H9 (cell line): ENCODE measurements around the gene ACER3. TPM values are rescaled to one million over a fixed set of nuclear protein-coding genes. Genes with fewer than 3 reads are reported as not detected.
"Not testable (repeated sequence)": the region's sequence is repeated elsewhere in the genome, so short reads cannot be mapped to it uniquely, and the experiment has no call there.

Experiments used
- DNase-seq: peaks from one replicate; pipeline ENCODE4 v3.0.0-alpha.2; 2017
- H2AFZ ChIP-seq: one replicate; pipeline ENCODE4 v1.6.1; 2013; ENCODE audit warnings: mild to moderate bottlenecking, low read length, control low read depth, moderate library complexity
- H2AK5ac ChIP-seq: 2 replicates; pipeline ENCODE4 v1.6.1; 2013; ENCODE audit warnings: low read length, control low read depth, mixed read lengths; ENCODE audit not compliant: insufficient read length
- H2BK120ac ChIP-seq: one replicate; pipeline ENCODE4 v1.6.1; 2013; ENCODE audit warnings: low read depth, mild to moderate bottlenecking, low read length, control low read depth, inconsistent platforms; ENCODE audit not compliant: poor library complexity, severe bottlenecking
- H2BK12ac ChIP-seq: 2 replicates; pipeline ENCODE4 v1.6.1; 2013; ENCODE audit warnings: low read length, control low read depth, mixed read lengths, low read depth; ENCODE audit not compliant: insufficient read length
- H2BK15ac ChIP-seq: 2 replicates; pipeline ENCODE4 v1.6.1; 2013; ENCODE audit warnings: low read depth, low read length, control low read depth
- H2BK20ac ChIP-seq: one replicate; pipeline ENCODE4 v1.6.1; 2013; ENCODE audit warnings: low read depth, mild to moderate bottlenecking, low read length, control low read depth, inconsistent platforms; ENCODE audit not compliant: poor library complexity, severe bottlenecking
- H2BK5ac ChIP-seq: 2 replicates; pipeline ENCODE4 v1.6.1; 2013; ENCODE audit warnings: low read length, control low read depth, mixed read lengths; ENCODE audit not compliant: insufficient read length
- H3K14ac ChIP-seq: 2 replicates; pipeline ENCODE4 v1.6.1; 2013; ENCODE audit warnings: low read length, control low read depth; ENCODE audit not compliant: insufficient read depth
- H3K18ac ChIP-seq: 2 replicates; pipeline ENCODE4 v1.6.1; 2013; ENCODE audit warnings: low read depth, mild to moderate bottlenecking, mixed read lengths, low read length, control low read depth; ENCODE audit not compliant: insufficient read length
- H3K23ac ChIP-seq: 2 replicates; pipeline ENCODE4 v1.6.1; 2013; ENCODE audit warnings: low read length, control low read depth, mixed read lengths, low read depth; ENCODE audit not compliant: insufficient read length
- H3K23me2 ChIP-seq: 2 replicates; pipeline ENCODE4 v1.6.1; 2013; ENCODE audit warnings: low read depth, mild to moderate bottlenecking, mixed read lengths, low read length, control low read depth; ENCODE audit not compliant: insufficient read length, poor library complexity, severe bottlenecking
- H3K27ac ChIP-seq: 2 replicates; pipeline ENCODE4 v1.5.1; 2013; ENCODE audit warnings: low read length, control low read depth, mixed read lengths, low read depth; ENCODE audit not compliant: insufficient read length
- H3K27me3 ChIP-seq: 2 replicates; pipeline ENCODE4 v1.6.1; 2013; ENCODE audit warnings: low read length, control low read depth, inconsistent platforms; ENCODE audit not compliant: insufficient read depth
- H3K4ac ChIP-seq: 2 replicates; pipeline ENCODE4 v1.6.1; 2013; ENCODE audit warnings: low read depth, mild to moderate bottlenecking, control low read depth, inconsistent platforms, low read length, moderate library complexity
- H3K4me1 ChIP-seq: 2 replicates; pipeline ENCODE4 v1.6.1; 2013; ENCODE audit warnings: low read length, control low read depth, inconsistent platforms; ENCODE audit not compliant: insufficient read depth
- H3K4me2 ChIP-seq: 2 replicates; pipeline ENCODE4 v1.6.1; 2013; ENCODE audit warnings: low read length, control low read depth, mixed read lengths; ENCODE audit not compliant: insufficient read length, insufficient read depth
- H3K56ac ChIP-seq: 2 replicates; pipeline ENCODE4 v1.6.1; 2013; ENCODE audit warnings: low read depth, mild to moderate bottlenecking, mixed read lengths, low read length, control low read depth; ENCODE audit not compliant: insufficient read length
- H3K79me1 ChIP-seq: 2 replicates; pipeline ENCODE4 v1.6.1; 2013; ENCODE audit warnings: low read depth, mild to moderate bottlenecking, moderate library complexity, low read length, control low read depth, inconsistent platforms; ENCODE audit not compliant: insufficient read depth, poor library complexity, severe bottlenecking
- H3K79me2 ChIP-seq: 2 replicates; pipeline ENCODE4 v1.6.1; 2013; ENCODE audit warnings: low read length, control low read depth, inconsistent platforms; ENCODE audit not compliant: insufficient read depth
- H3K9ac ChIP-seq: 2 replicates; pipeline ENCODE4 v1.6.1; 2013; ENCODE audit warnings: low read length, control low read depth, mixed read lengths; ENCODE audit not compliant: insufficient read length; ENCODE audit errors: extremely low read depth
- H3K9me3 ChIP-seq: one replicate; pipeline ENCODE4 v1.6.1; 2013; ENCODE audit warnings: low read depth, low read length, inconsistent platforms; ENCODE audit not compliant: control insufficient read depth
- H3T11ph ChIP-seq: one replicate; pipeline ENCODE4 v1.6.1; 2013; ENCODE audit warnings: mild to moderate bottlenecking, low read length, control low read depth, inconsistent platforms
- H4K20me1 ChIP-seq: one replicate; pipeline ENCODE4 v1.6.1; 2013; ENCODE audit not compliant: control insufficient read depth, insufficient read length, insufficient read depth
- H4K5ac ChIP-seq: 2 replicates; pipeline ENCODE4 v1.6.1; 2013; ENCODE audit warnings: low read depth, mild to moderate bottlenecking, mixed read lengths, low read length, control low read depth; ENCODE audit not compliant: insufficient read length
- H4K8ac ChIP-seq: replicated peaks from 2 replicates; pipeline ENCODE4 v1.6.1; 2013; ENCODE audit warnings: low read length, control low read depth, mixed read lengths, low read depth; ENCODE audit not compliant: insufficient read length
- H4K91ac ChIP-seq: 2 replicates; pipeline ENCODE4 v1.6.1; 2013; ENCODE audit warnings: low read depth, mild to moderate bottlenecking, moderate library complexity, mixed read lengths, low read length, control low read depth; ENCODE audit not compliant: insufficient read length
- H3K27ac Mint-ChIP-seq, 3 experiments: 2 replicates in 2 of 3; 3 replicates in 1 of 3; pipeline ENCODE4 v1.8.0; 2020 to 2021; ENCODE audit warnings: mixed read lengths in 3 of 3, mild to moderate bottlenecking in 1 of 3, moderate library complexity in 1 of 3
- H3K27me3 Mint-ChIP-seq: 2 replicates; pipeline ENCODE4 v1.8.0; 2021; ENCODE audit warnings: low read depth, mild to moderate bottlenecking, moderate library complexity, mixed read lengths
- H3K36me3 Mint-ChIP-seq, 3 experiments: 2 replicates in 2 of 3; 3 replicates in 1 of 3; pipeline ENCODE4 v1.8.0; 2020 to 2021; ENCODE audit warnings: low read depth in 3 of 3, mixed read lengths in 3 of 3; ENCODE audit not compliant: insufficient read depth in 1 of 3
- H3K4me1 Mint-ChIP-seq, 2 experiments: 2 replicates each; pipeline ENCODE4 v1.8.0; 2020; ENCODE audit warnings: mixed read lengths in 2 of 2
- H3K4me3 Mint-ChIP-seq, 2 experiments: 2 replicates in 1 of 2; 3 replicates in 1 of 2; pipeline ENCODE4 v1.8.0; 2020 to 2021; ENCODE audit warnings: mild to moderate bottlenecking in 2 of 2, mixed read lengths in 2 of 2, moderate library complexity in 1 of 2
- H3K9me3 Mint-ChIP-seq, 2 experiments: 2 replicates in 1 of 2; 3 replicates in 1 of 2; pipeline ENCODE4 v1.8.0; 2020; ENCODE audit warnings: mild to moderate bottlenecking in 2 of 2, mixed read lengths in 2 of 2, moderate library complexity in 1 of 2
- CTCF ChIP-seq: fragments of 200-600 bp; sonication (generic); conservative IDR thresholded peaks from 3 replicates; pipeline ENCODE4 v1.8.0; 2021; ENCODE audit warnings: antibody characterized with exemption, mild to moderate bottlenecking
- WGBS: extraction: QIAGEN DNeasy Blood & Tissue Kit; methylation state at CpG from one replicate; pipeline ENCODE4 v1.1.7; 2013; ENCODE audit warnings: missing lambda C conversion rate, low lambda C conversion rate, mixed read lengths; ENCODE audit not compliant: insufficient read length; ENCODE audit errors: extremely low coverage; 5-methylcytosine and 5-hydroxymethylcytosine counted together
- total RNA-seq: library from RNA; stranded (reverse); gene quantifications from 2 replicates; pipeline ENCODE4 v1.2.1, GENCODE V29; 2021

ACER3 gene
- total RNA-seq, 1 experiment from 2014 or later = 14.7 TPM

- not testable (repeated sequence) for H3K23me2 ChIP-seq, H3K9ac ChIP-seq, H3K14ac ChIP-seq, DNase-seq, H3K79me1 ChIP-seq, H2BK15ac ChIP-seq, H3K4me2 ChIP-seq, H3K4me1 ChIP-seq, H2BK20ac ChIP-seq, H3T11ph ChIP-seq, H4K20me1 ChIP-seq, H3K56ac ChIP-seq, H3K27ac Mint-ChIP-seq, H3K27ac ChIP-seq, H3K9me3 Mint-ChIP-seq, H2AFZ ChIP-seq, H3K23ac ChIP-seq, H3K9me3 ChIP-seq, H2BK5ac ChIP-seq, H4K5ac ChIP-seq, H3K79me2 ChIP-seq, H4K91ac ChIP-seq, H3K27me3 ChIP-seq, H3K18ac ChIP-seq, H2AK5ac ChIP-seq, H2BK120ac ChIP-seq, H2BK12ac ChIP-seq, H3K4ac ChIP-seq, H4K8ac ChIP-seq, H3K36me3 Mint-ChIP-seq
- WGBS = no CpG with 5 or more reads among the region's 7 CpGs
- Mint-ChIP-seq H3K4me3 (peak overlapping the region in 1 of 2 experiments; percentile 26; a peak in 1 of 5 replicates), H3K4me1 (peaks cover 14 to 23% of the 10 kb centered on the region in 2 experiments), H3K27me3 (peaks cover 14% of the 10 kb centered on the region)
- 0 out of 3 replicates have a peak, but pooled peaks have one; percentile 17 for TF ChIP-seq CTCF
Measured at GRCh38 chr11:77047928-77048446, 187.3 kb downstream of the ACER3 start.
